GM23338 (cell line): Measurements from ENCODE around the gene CALR.

ENCODE experiments used
- CREB1 ChIP-seq: fragments of 250-450 bp; sonication (Bioruptor Pico); IDR thresholded peaks from 2 replicates; pipeline ENCODE4 v1.5.0; 2020; ENCODE audit warnings: low read depth, mild to moderate bottlenecking, moderate library complexity
- CTCF ChIP-seq, 2 experiments: fragments of 200-600 bp in 1 of 2; sonication (generic) in 1 of 2; conservative IDR thresholded peaks; 2 replicates each; pipeline versions ENCODE4 v1.5.1 to v1.6.1; 2016 to 2017; ENCODE audit warnings: antibody characterized with exemption in 2 of 2, low read depth in 2 of 2, mild to moderate bottlenecking in 2 of 2, moderate library complexity in 1 of 2
- ETS1 ChIP-seq: IDR thresholded peaks from 2 replicates; pipeline ENCODE4 v1.6.1; 2016; ENCODE audit warnings: antibody characterized with exemption
- EZH2 ChIP-seq: fragments of 200-600 bp; sonication (generic); IDR thresholded peaks from one replicate; pipeline ENCODE4 v1.8.0; 2017; ENCODE audit warnings: antibody characterized with exemption, mild to moderate bottlenecking, low read depth; ENCODE audit not compliant: unreplicated experiment
- EZH2phosphoT487 ChIP-seq: fragments of 200-600 bp; sonication (generic); IDR thresholded peaks from one replicate; pipeline ENCODE4 v1.8.1; 2018; ENCODE audit warnings: antibody characterized with exemption; ENCODE audit not compliant: unreplicated experiment
- JUNB ChIP-seq: IDR thresholded peaks from one replicate; pipeline ENCODE4 v1.6.1; 2016; ENCODE audit warnings: antibody characterized with exemption; ENCODE audit not compliant: unreplicated experiment
- NANOG ChIP-seq: IDR thresholded peaks from 2 replicates; pipeline ENCODE4 v1.6.1; 2016; ENCODE audit warnings: antibody characterized with exemption, borderline replicate concordance
- POLR2AphosphoS5 ChIP-seq: IDR thresholded peaks from 2 replicates; pipeline ENCODE4 v1.6.1; 2016; ENCODE audit warnings: antibody characterized with exemption, low read depth
- REST ChIP-seq: IDR thresholded peaks from one replicate; pipeline ENCODE4 v1.6.1; 2018; ENCODE audit warnings: antibody characterized with exemption; ENCODE audit not compliant: unreplicated experiment
- STAT1 ChIP-seq: IDR thresholded peaks from one replicate; pipeline ENCODE4 v1.6.1; 2016; ENCODE audit warnings: antibody characterized with exemption; ENCODE audit not compliant: unreplicated experiment
- ZNF114 ChIP-seq: fragments of 250-450 bp; sonication (Bioruptor Pico); IDR thresholded peaks from 2 replicates; pipeline ENCODE4 v1.5.0; 2020; ENCODE audit warnings: mild to moderate bottlenecking, moderate library complexity
- ZNF462 ChIP-seq: fragments of 250-450 bp; sonication (Bioruptor Pico); IDR thresholded peaks from 2 replicates; pipeline ENCODE4 v1.5.0; 2020; ENCODE audit warnings: mild to moderate bottlenecking, moderate library complexity

- TF ChIP-seq CTCF (conservative IDR thresholded peaks at IDR 0.05; ENCODE audit: low read depth in 2 of 2): no peak
- no peak for TF ChIP-seq POLR2AphosphoS5
- no peak for TF ChIP-seq REST
- no peak for TF ChIP-seq EZH2phosphoT487
- no peak for TF ChIP-seq EZH2
- no peak for TF ChIP-seq JUNB
- no peak for TF ChIP-seq ETS1
- TF ChIP-seq CREB1: no peak
- no peak for TF ChIP-seq NANOG
- TF ChIP-seq ZNF462: no peak
- TF ChIP-seq STAT1: no peak
- no peak for TF ChIP-seq ZNF114 (CRISPR knock-in tag)
Observed at GRCh38 chr19:12975221-12975741, 36.9 kb downstream of the CALR start.
